Panc1 (cell line): Measurements from ENCODE around the gene HSDL1.

Experiments used
- POLR2AphosphoS5 ChIP-seq: IDR thresholded peaks from 2 replicates; pipeline ENCODE4 v1.6.1; 2012; ENCODE audit warnings: mild to moderate bottlenecking, low read depth, low read length, moderate library complexity
- SIN3A ChIP-seq: IDR thresholded peaks from 2 replicates; pipeline ENCODE4 v1.6.1; 2012; ENCODE audit warnings: low read depth, mild to moderate bottlenecking, low read length, moderate library complexity, borderline replicate concordance; ENCODE audit not compliant: insufficient read depth
- TCF7L2 ChIP-seq: IDR thresholded peaks from 2 replicates; pipeline ENCODE4 v1.6.1; 2011; ENCODE audit warnings: mild to moderate bottlenecking, low read depth, low read length, inconsistent platforms
- TF ChIP-seq, protein P1 (sequence below): fragments of 450-650 bp; IDR thresholded peaks from 2 replicates; pipeline ENCODE4 v1.5.1; 2017; ENCODE audit warnings: mild to moderate bottlenecking
- TF ChIP-seq, protein P2 (sequence below), 2 experiments: IDR thresholded peaks; 2 replicates each; pipeline ENCODE4 v1.6.1; 2011 to 2012; ENCODE audit warnings: low read depth in 2 of 2, control low read depth in 1 of 2, low read length in 1 of 2, mild to moderate bottlenecking in 1 of 2, moderate library complexity in 1 of 2; ENCODE audit not compliant: insufficient read depth in 1 of 2

DNA sequence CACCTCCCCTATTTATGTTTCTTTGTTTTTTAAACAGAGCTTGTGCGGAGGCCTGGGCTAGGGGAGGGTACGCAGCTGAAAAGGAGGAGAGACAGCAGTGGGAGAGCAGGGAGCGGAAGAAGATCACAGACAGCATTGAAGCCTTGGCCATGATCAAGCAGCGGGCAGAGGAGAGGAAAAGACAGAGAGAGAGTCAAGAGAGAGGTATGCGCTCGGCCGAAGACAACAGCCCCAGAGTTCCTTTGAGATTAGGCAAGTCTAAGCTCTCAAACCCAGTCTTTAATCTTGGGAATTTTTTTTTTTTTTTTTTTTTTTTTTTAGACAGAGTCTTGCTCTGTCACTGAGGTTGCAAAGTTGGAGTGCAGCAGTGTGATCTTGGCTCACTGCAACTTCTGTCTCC, 20.8 kb upstream of the HSDL1 start:
- TF ChIP-seq, protein P1, sequence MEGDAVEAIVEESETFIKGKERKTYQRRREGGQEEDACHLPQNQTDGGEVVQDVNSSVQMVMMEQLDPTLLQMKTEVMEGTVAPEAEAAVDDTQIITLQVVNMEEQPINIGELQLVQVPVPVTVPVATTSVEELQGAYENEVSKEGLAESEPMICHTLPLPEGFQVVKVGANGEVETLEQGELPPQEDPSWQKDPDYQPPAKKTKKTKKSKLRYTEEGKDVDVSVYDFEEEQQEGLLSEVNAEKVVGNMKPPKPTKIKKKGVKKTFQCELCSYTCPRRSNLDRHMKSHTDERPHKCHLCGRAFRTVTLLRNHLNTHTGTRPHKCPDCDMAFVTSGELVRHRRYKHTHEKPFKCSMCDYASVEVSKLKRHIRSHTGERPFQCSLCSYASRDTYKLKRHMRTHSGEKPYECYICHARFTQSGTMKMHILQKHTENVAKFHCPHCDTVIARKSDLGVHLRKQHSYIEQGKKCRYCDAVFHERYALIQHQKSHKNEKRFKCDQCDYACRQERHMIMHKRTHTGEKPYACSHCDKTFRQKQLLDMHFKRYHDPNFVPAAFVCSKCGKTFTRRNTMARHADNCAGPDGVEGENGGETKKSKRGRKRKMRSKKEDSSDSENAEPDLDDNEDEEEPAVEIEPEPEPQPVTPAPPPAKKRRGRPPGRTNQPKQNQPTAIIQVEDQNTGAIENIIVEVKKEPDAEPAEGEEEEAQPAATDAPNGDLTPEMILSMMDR, result no peak
- TF ChIP-seq, protein P2, sequence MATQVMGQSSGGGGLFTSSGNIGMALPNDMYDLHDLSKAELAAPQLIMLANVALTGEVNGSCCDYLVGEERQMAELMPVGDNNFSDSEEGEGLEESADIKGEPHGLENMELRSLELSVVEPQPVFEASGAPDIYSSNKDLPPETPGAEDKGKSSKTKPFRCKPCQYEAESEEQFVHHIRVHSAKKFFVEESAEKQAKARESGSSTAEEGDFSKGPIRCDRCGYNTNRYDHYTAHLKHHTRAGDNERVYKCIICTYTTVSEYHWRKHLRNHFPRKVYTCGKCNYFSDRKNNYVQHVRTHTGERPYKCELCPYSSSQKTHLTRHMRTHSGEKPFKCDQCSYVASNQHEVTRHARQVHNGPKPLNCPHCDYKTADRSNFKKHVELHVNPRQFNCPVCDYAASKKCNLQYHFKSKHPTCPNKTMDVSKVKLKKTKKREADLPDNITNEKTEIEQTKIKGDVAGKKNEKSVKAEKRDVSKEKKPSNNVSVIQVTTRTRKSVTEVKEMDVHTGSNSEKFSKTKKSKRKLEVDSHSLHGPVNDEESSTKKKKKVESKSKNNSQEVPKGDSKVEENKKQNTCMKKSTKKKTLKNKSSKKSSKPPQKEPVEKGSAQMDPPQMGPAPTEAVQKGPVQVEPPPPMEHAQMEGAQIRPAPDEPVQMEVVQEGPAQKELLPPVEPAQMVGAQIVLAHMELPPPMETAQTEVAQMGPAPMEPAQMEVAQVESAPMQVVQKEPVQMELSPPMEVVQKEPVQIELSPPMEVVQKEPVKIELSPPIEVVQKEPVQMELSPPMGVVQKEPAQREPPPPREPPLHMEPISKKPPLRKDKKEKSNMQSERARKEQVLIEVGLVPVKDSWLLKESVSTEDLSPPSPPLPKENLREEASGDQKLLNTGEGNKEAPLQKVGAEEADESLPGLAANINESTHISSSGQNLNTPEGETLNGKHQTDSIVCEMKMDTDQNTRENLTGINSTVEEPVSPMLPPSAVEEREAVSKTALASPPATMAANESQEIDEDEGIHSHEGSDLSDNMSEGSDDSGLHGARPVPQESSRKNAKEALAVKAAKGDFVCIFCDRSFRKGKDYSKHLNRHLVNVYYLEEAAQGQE (IDR thresholded peaks at IDR 0.05; ENCODE audit: insufficient read depth in 1 of 2, low read depth in 2 of 2, low read length in 1 of 2), result no peak
- no peak for TF ChIP-seq POLR2AphosphoS5
- no peak for TF ChIP-seq TCF7L2
- no peak for TF ChIP-seq SIN3A
